Cardiac fibroblast (primary cell): ENCODE measurements around the gene VWC2.

ENCODE experiments used
- DNase-seq, 2 donors: peaks; one replicate each; pipeline versions ENCODE4 v3.0.0 to v3.0.0-alpha.2; 2010; ENCODE audit warnings: low read depth in 2 of 2
- H3K4me3 ChIP-seq, 2 donors: replicated peaks in 1 of 2; 1 replicate in 1 of 2; 2 replicates in 1 of 2; pipeline ENCODE4 v1.5.1; 2011; ENCODE audit warnings: low read depth in 2 of 2, low read length in 2 of 2, mild to moderate bottlenecking in 2 of 2, moderate library complexity in 1 of 2
- TF ChIP-seq, protein P1 (sequence below): IDR thresholded peaks from one replicate; pipeline ENCODE4 v1.5.1; 2011; ENCODE audit warnings: low read depth, mild to moderate bottlenecking, low read length, inconsistent platforms

VWC2 gene

GRCh38 chr7:49791088-49791741 is 17.8 kb downstream of the VWC2 start:
- TF ChIP-seq, protein P1, sequence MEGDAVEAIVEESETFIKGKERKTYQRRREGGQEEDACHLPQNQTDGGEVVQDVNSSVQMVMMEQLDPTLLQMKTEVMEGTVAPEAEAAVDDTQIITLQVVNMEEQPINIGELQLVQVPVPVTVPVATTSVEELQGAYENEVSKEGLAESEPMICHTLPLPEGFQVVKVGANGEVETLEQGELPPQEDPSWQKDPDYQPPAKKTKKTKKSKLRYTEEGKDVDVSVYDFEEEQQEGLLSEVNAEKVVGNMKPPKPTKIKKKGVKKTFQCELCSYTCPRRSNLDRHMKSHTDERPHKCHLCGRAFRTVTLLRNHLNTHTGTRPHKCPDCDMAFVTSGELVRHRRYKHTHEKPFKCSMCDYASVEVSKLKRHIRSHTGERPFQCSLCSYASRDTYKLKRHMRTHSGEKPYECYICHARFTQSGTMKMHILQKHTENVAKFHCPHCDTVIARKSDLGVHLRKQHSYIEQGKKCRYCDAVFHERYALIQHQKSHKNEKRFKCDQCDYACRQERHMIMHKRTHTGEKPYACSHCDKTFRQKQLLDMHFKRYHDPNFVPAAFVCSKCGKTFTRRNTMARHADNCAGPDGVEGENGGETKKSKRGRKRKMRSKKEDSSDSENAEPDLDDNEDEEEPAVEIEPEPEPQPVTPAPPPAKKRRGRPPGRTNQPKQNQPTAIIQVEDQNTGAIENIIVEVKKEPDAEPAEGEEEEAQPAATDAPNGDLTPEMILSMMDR: no peak
- H3K4me3 ChIP-seq: no peak overlapping the region
- no peak for DNase-seq

DNA sequence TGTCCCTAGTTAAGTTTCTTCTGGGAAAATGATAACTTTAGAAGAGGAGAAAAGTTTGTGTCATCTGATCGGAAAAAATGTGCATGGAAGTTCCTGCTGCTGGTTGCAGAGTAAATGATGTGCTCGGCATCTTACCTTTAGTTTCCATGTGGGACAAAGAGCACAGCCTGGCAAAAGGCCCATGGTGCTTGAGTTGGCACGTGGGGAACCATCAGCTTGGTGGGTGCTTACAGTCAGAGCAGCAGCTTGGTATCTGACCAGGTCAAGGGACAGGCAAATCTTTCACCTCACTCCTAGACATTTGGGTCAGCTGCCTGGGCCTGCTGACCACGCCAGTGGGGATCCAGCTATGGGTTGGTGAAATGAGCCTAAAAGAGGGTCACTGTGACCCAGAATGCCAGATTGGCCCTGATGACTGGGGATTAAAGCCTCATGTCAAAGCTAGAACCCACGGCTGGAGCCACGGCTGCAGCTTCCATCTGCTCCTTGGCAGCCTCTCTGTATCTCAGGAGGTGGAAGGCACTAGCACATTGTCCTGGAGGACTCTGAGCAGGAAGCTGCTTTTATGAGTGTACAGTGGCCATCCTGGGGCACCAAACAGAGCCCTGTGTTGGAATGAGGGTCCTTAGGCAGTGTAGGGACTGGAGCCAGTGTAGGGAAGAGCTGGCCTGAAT is 24.7 kb downstream of the VWC2 start:
- TF ChIP-seq, protein P1: no peak
- DNase-seq: no peak
- H3K4me3 ChIP-seq: no peak overlapping the region

DNA sequence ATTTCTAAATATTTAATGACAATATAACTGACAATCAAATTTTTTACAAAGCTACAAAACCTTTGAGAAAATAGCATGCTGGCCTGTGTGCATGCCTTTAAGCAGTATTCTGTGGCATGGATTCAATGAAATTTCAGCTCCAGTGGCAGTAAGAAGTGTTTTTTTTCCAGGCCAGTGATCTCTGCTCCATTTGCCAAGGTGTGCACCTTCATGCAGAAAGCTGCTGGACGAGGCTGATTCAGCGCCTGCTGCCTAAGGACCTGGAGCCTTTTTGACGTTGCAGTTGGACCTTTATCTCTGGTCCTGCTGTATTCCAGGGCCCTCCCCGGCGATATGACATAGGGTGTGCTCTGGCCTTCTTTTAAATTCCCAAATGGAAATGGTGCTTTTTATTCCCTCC is 26.6 kb downstream of the VWC2 start:
- no peak for DNase-seq
- H3K4me3 ChIP-seq: no peak overlapping the region
- TF ChIP-seq, protein P1: no peak

DNA sequence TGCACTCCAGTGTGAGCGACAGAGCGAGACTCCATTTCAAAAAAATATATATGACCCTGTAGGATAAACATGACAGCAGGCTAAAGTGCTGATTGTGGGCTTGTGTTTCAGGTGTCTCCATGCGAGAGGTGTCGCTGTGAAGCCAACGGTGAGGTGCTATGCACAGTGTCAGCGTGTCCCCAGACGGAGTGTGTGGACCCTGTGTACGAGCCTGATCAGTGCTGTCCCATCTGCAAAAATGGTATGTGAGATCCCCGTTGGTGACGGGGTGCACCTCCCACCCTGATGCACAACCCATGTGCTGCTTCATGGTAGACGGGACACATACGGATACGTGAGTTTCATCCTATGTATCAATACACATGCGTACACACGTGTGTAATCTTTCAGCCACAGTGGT is 29.2 kb downstream of the VWC2 start:
- TF ChIP-seq, protein P1: no peak
- H3K4me3 ChIP-seq: no peak overlapping the region
- DNase-seq: no peak

DNA sequence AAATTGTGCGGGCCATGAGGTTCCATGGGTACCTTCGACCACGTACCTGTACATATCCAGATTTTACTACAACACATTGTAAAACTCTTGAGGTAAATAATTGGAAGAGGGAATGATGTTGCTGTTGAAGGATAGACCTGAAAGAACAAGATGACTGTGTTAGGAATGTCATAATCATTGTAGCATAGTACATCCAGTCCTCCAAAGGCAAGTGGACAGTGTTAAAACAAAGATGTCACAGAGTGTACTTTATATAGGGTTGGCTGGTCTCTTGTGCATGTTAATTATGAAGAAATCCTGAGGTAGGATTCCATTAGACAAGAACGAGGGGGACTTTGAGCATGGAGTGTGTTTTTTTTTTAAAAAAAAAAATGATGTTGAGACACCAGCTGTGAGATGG is 30.4 kb downstream of the VWC2 start:
- H3K4me3 ChIP-seq: no peak overlapping the region
- no peak for DNase-seq
- TF ChIP-seq, protein P1: no peak

GRCh38 chr7:49805371-49806007 is 32.1 kb downstream of the VWC2 start:
- no peak for DNase-seq
- TF ChIP-seq, protein P1: no peak
- H3K4me3 ChIP-seq: no peak overlapping the region
